SK-N-SH treated with all-trans-retinoic acid at 6 μM for 48 hours (cell line): ENCODE results near the gene NCL.

ENCODE experiments used
- ESRRG ChIP-seq: fragments of 250-450 bp; sonication (Bioruptor Pico); IDR thresholded peaks from 2 replicates; pipeline ENCODE4 v1.6.1; 2021; ENCODE audit warnings: mild to moderate bottlenecking
- RARB ChIP-seq: fragments of 250-450 bp; sonication (Bioruptor Pico); IDR thresholded peaks from 2 replicates; pipeline ENCODE4 v1.8.0; 2021; ENCODE audit warnings: mild to moderate bottlenecking, moderate library complexity
- ZFP30 ChIP-seq: fragments of 450-650 bp; formaldehyde crosslinking; IDR thresholded peaks from 2 replicates; pipeline ENCODE4 v1.5.0; 2022; ENCODE audit warnings: mild to moderate bottlenecking, moderate library complexity
- ZNF8 ChIP-seq: fragments of 450-650 bp; formaldehyde crosslinking; IDR thresholded peaks from 2 replicates; pipeline ENCODE4 v1.5.0; 2020; ENCODE audit warnings: mild to moderate bottlenecking, moderate library complexity
- TF ChIP-seq, protein P1 (sequence below): fragments of 250-450 bp; sonication (Bioruptor Pico); IDR thresholded peaks from 2 replicates; pipeline ENCODE4 v1.5.1; 2021; ENCODE audit warnings: mild to moderate bottlenecking, moderate library complexity
- TF ChIP-seq, protein P2 (sequence below): fragments of 250-450 bp; sonication (Bioruptor Pico); IDR thresholded peaks from 2 replicates; pipeline ENCODE4 v1.8.0; 2020; ENCODE audit warnings: mild to moderate bottlenecking, moderate library complexity, borderline replicate concordance
- TF ChIP-seq, protein P3 (sequence below): fragments of 250-450 bp; sonication (Bioruptor Pico); IDR thresholded peaks from 2 replicates; pipeline ENCODE4 v1.5.0; 2020; ENCODE audit warnings: mild to moderate bottlenecking, moderate library complexity

DNA sequence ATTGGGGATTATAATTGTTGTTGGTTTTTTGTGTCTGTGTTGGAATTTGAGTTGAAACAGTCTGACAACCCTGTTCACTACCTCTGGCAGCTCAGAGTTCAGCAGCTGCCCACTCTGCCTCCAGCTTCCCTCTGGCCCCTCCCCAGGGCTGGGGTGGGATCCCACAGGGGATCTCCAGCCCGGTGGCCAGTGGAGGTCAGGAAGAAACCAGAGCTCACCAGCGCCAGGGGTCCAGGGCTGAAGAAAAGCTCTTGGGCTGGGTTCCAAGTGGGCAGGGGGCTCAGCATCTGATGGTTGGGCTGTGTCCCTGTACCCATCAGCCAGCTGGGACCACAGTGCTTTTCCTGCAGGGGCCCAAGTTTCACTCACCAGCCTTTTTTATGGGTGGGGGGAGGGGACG, 16.5 kb upstream of the NCL start:
- TF ChIP-seq ESRRG (CRISPR knock-in tag) (no peak), ZFP30 (no peak), RARB (CRISPR knock-in tag) (no peak), ZNF8 (CRISPR knock-in tag) (no peak)
- TF ChIP-seq, protein P1, sequence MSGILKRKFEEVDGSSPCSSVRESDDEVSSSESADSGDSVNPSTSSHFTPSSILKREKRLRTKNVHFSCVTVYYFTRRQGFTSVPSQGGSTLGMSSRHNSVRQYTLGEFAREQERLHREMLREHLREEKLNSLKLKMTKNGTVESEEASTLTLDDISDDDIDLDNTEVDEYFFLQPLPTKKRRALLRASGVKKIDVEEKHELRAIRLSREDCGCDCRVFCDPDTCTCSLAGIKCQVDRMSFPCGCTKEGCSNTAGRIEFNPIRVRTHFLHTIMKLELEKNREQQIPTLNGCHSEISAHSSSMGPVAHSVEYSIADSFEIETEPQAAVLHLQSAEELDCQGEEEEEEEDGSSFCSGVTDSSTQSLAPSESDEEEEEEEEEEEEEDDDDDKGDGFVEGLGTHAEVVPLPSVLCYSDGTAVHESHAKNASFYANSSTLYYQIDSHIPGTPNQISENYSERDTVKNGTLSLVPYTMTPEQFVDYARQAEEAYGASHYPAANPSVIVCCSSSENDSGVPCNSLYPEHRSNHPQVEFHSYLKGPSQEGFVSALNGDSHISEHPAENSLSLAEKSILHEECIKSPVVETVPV (CRISPR knock-in tag) = no peak
- TF ChIP-seq, protein P2, sequence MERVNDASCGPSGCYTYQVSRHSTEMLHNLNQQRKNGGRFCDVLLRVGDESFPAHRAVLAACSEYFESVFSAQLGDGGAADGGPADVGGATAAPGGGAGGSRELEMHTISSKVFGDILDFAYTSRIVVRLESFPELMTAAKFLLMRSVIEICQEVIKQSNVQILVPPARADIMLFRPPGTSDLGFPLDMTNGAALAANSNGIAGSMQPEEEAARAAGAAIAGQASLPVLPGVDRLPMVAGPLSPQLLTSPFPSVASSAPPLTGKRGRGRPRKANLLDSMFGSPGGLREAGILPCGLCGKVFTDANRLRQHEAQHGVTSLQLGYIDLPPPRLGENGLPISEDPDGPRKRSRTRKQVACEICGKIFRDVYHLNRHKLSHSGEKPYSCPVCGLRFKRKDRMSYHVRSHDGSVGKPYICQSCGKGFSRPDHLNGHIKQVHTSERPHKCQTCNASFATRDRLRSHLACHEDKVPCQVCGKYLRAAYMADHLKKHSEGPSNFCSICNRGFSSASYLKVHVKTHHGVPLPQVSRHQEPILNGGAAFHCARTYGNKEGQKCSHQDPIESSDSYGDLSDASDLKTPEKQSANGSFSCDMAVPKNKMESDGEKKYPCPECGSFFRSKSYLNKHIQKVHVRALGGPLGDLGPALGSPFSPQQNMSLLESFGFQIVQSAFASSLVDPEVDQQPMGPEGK (CRISPR knock-in tag) = no peak
- TF ChIP-seq, protein P3, sequence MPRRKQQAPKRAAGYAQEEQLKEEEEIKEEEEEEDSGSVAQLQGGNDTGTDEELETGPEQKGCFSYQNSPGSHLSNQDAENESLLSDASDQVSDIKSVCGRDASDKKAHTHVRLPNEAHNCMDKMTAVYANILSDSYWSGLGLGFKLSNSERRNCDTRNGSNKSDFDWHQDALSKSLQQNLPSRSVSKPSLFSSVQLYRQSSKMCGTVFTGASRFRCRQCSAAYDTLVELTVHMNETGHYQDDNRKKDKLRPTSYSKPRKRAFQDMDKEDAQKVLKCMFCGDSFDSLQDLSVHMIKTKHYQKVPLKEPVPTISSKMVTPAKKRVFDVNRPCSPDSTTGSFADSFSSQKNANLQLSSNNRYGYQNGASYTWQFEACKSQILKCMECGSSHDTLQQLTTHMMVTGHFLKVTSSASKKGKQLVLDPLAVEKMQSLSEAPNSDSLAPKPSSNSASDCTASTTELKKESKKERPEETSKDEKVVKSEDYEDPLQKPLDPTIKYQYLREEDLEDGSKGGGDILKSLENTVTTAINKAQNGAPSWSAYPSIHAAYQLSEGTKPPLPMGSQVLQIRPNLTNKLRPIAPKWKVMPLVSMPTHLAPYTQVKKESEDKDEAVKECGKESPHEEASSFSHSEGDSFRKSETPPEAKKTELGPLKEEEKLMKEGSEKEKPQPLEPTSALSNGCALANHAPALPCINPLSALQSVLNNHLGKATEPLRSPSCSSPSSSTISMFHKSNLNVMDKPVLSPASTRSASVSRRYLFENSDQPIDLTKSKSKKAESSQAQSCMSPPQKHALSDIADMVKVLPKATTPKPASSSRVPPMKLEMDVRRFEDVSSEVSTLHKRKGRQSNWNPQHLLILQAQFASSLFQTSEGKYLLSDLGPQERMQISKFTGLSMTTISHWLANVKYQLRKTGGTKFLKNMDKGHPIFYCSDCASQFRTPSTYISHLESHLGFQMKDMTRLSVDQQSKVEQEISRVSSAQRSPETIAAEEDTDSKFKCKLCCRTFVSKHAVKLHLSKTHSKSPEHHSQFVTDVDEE = no peak
